LNCaP clone FGC (cell line): ENCODE measurements around the gene RAB6B.

ENCODE experiments used
- DNase-seq: peaks from one replicate; pipeline ENCODE4 v3.0.0-alpha.2; 2011; ENCODE audit warnings: low read depth
- H3K4me3 ChIP-seq: 2 replicates; pipeline ENCODE4 v1.5.1; 2011; ENCODE audit warnings: mild to moderate bottlenecking, low read depth, low read length, control low read depth
- TF ChIP-seq, protein P1 (sequence below): IDR thresholded peaks from 2 replicates; pipeline ENCODE4 v1.5.1; 2012; ENCODE audit warnings: mild to moderate bottlenecking; ENCODE audit not compliant: control insufficient read depth, insufficient read depth; ENCODE audit errors: extremely low read depth

The RAB6B gene

DNA sequence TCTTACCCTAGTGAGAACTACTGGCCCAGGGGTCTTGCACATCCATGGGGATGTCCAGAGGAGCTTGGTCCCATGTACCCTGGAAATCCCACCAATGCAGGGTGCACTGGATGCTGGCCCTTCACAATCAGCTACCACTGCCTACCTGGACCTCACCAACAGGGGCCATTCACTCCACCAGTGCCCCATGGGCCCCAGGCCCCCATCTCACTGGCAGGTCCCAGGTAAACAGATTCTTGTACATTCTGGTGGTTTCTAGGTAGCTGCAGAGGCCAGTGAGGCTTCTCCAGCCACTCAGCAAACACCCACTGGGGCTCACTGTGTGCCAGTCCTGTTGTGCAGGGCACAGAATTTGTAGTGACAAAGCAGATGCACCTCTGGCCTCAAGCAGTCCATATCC lies 24.9 kb downstream of the RAB6B start:
- no peak for DNase-seq
- TF ChIP-seq, protein P1, sequence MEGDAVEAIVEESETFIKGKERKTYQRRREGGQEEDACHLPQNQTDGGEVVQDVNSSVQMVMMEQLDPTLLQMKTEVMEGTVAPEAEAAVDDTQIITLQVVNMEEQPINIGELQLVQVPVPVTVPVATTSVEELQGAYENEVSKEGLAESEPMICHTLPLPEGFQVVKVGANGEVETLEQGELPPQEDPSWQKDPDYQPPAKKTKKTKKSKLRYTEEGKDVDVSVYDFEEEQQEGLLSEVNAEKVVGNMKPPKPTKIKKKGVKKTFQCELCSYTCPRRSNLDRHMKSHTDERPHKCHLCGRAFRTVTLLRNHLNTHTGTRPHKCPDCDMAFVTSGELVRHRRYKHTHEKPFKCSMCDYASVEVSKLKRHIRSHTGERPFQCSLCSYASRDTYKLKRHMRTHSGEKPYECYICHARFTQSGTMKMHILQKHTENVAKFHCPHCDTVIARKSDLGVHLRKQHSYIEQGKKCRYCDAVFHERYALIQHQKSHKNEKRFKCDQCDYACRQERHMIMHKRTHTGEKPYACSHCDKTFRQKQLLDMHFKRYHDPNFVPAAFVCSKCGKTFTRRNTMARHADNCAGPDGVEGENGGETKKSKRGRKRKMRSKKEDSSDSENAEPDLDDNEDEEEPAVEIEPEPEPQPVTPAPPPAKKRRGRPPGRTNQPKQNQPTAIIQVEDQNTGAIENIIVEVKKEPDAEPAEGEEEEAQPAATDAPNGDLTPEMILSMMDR, result no peak
- no peak overlapping the region for H3K4me3 ChIP-seq

DNA sequence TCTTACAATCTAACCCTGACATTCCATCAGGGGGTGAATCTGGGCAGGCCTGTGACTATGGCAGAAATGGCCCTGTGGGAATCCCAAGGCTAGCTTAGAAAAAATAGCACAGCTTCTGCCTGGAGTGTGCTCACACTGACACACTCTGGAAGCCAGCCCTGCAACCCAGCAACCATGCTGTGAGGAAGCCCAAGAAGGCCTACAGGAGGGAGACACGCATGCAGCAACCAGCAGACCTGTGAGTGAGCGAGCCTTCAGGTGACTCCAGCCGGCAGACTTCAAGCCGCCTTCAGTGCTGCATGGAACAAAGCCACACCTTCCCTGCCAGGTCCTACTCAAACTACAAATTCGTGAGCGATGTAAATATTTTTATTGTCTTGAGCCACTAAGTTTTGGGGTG lies 26.1 kb downstream of the RAB6B start:
- DNase-seq, result no peak
- no peak overlapping the region for H3K4me3 ChIP-seq
- TF ChIP-seq, protein P1, result no peak

DNA sequence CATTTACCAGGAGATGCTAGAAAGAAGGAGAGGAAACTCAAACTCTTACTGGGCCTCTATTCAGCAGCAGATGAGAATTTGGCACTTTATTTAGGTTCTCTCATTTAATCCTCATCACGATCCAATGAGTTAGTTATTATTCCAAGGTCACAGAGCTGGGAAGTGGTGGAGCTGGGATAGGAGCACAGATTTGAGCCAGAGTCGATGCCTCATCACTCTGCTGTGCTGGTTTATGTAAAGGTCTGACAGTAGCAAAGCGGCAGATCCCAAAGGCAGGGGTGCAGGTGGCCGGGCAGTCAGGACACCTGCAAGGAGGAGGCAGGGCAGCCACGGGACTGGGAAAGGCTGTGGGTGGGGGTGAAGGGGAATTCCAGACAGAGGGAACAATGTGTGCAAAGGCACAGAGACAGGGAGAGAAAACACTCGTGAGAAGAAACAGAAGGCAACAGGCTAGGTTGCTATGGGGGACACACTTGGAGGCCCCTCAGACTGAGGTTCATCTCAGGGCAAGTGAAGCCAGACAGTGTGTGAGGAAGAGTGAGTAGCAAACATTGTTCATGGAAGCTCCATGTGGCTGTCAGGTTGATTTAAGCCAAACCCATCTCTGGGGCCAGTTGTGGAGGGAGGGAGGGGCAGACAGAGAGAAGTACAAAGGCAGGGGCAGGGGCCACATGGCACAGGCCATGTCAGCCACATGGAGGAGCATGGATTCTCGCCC lies 26.8 kb downstream of the RAB6B start:
- TF ChIP-seq, protein P1, result no peak
- DNase-seq, result no peak
- H3K4me3 ChIP-seq, result no peak overlapping the region

DNA sequence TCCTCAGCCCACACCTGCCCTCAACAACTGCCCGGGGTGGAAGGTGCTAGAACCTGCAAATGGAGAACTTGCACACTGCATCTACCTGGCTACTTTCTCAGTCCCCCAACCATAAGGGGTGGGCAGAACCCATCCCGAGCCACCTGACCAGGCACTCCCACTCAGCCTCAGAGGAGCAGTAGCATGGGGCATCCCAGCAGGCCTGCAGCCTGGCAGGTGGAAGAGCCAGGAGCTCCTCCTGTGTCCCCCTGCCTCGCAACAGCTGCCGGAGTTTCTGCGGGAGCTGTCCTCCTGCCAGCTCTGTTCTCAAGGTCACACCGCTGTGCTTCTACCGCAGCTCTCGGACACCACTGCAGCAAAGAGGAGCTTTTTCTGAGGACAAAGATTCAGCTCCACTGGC lies 27.5 kb downstream of the RAB6B start:
- H3K4me3 ChIP-seq, result no peak overlapping the region
- DNase-seq, result no peak
- TF ChIP-seq, protein P1, result no peak

DNA sequence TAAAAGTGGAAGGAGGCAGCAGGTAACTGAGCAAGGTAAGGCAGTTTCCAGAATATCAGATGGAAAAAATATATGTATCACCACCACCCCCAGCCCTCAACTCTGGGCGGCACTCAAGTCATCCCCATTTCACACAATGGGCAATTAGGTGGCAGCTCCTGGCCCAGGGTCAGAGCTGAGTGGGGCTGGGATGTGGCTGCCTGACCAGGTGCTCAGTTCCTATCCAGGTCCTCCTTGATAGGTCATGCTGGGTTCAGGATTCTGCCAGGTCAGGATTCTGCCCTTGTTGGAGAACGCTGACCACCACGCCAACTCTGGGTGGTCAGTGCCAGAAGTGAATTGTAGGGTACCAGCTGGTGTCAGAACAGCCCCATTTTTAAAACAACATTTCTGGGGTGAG lies 29.5 kb downstream of the RAB6B start:
- no peak overlapping the region for H3K4me3 ChIP-seq
- TF ChIP-seq, protein P1, result no peak
- DNase-seq, result no peak

DNA sequence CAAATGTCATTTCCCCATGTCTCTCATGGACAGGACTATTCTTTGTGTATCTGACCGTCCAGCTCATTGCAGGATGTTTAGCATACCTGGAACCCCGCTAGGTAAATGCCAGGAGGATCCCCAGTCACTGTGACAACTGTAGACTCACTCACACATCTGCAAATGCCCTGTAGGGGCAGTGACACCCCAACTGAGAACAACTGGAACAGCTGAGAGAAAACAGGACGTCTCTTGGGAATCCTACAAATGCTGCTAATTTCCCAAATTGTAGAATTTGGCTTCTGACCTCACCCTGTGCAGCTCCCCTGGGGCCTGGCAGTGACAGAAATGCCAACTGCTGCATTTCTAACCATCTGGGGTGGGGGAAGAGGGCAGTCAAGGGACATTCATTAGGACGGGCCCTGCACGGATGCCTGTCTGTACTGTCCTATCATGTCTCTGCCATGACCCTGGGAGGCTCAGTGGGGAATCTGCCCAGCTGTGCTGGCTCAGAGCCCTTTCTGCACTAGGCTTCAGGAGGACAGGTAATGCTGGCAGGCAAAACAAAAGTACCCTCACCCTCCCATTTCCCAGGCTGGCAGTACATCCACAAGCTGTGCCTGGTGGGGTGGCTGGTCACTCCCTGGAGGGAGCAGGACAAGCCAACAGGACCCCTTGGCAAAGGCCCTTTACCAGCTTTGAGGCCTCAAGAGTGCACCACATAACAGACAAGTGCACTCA lies 30.4 kb downstream of the RAB6B start:
- H3K4me3 ChIP-seq, result no peak overlapping the region
- DNase-seq, result no peak
- TF ChIP-seq, protein P1, result no peak
